GM21515 (cell line): Measurements from ENCODE around the gene METTL17.
"Not testable (repeated sequence)": the region's sequence is repeated elsewhere in the genome, so short reads cannot be mapped to it uniquely, and the experiment has no call there.

Source experiments
- ATAC-seq: cut with Tn5 transposase; IDR thresholded peaks from one replicate; pipeline ENCODE4 v1.9.1; 2021; ENCODE audit not compliant: unreplicated experiment

The METTL17 gene

GRCh38 chr14:21023817-21024584 lies 34.2 kb downstream of the METTL17 start:
- no peak for ATAC-seq

GRCh38 chr14:21024585-21025370 lies 35.0 kb downstream of the METTL17 start, which contains the start of gene NDRG2:
NDRG2 (minus strand) TSS chr14:21025061; CDS start chr14:21023315, 1,746 bp downstream.
- no peak for ATAC-seq

- no peak for ATAC-seq
Observed at GRCh38 chr14:21025371-21026273, 35.8 kb downstream of the METTL17 start.

GRCh38 chr14:21026274-21026987 lies 36.7 kb downstream of the METTL17 start:
- no peak for ATAC-seq

- no peak for ATAC-seq
Observed at GRCh38 chr14:21026988-21027315, 37.2 kb downstream of the METTL17 start.

- ATAC-seq: no peak
Observed at GRCh38 chr14:21029917-21030316, 40.1 kb downstream of the METTL17 start, which contains the start of gene TPPP2. TPPP2 (plus strand) TSS chr14:21030217; CDS start chr14:21030582, 365 bp downstream.

GRCh38 chr14:21030531-21030930 lies 40.8 kb downstream of the METTL17 start:
- ATAC-seq: no peak

- no peak for ATAC-seq
Observed at GRCh38 chr14:21032326-21033132, 42.7 kb downstream of the METTL17 start.

- ATAC-seq: no peak
Observed at GRCh38 chr14:21033133-21033698, 43.4 kb downstream of the METTL17 start.

GRCh38 chr14:21034707-21035106 lies 44.9 kb downstream of the METTL17 start, which contains the start of gene RNASE13:
RNASE13 (minus strand) TSS chr14:21034807; CDS start chr14:21034288, 519 bp downstream.
- ATAC-seq: no peak

GRCh38 chr14:21036751-21037150 lies 47.0 kb downstream of the METTL17 start:
- no peak for ATAC-seq

- no peak for ATAC-seq
Observed at GRCh38 chr14:21037156-21037555, 47.4 kb downstream of the METTL17 start.

- no peak for ATAC-seq
Observed at GRCh38 chr14:21038441-21039422, 49.0 kb downstream of the METTL17 start.

GRCh38 chr14:21039585-21040369 lies 50.0 kb downstream of the METTL17 start:
- ATAC-seq: no peak

GRCh38 chr14:21040370-21040925 lies 50.7 kb downstream of the METTL17 start:
- no peak for ATAC-seq

GRCh38 chr14:21040941-21041340 lies 51.2 kb downstream of the METTL17 start:
- ATAC-seq: not testable (repeated sequence)
